GM08714 (cell line): Measurements from ENCODE around the gene GRM3.

Experiments
- H3K4me3 ChIP-seq: fragments of 200-500 bp; sonication (Bioruptor generic); 2 replicates; pipeline ENCODE4 v1.5.1; 2014; ENCODE audit warnings: mild to moderate bottlenecking, low read length, inconsistent platforms
- ZNF274 ChIP-seq: IDR thresholded peaks from 2 replicates; pipeline ENCODE4 v1.6.1; 2012; ENCODE audit warnings: mild to moderate bottlenecking, low read depth, low read length

The GRM3 gene

DNA sequence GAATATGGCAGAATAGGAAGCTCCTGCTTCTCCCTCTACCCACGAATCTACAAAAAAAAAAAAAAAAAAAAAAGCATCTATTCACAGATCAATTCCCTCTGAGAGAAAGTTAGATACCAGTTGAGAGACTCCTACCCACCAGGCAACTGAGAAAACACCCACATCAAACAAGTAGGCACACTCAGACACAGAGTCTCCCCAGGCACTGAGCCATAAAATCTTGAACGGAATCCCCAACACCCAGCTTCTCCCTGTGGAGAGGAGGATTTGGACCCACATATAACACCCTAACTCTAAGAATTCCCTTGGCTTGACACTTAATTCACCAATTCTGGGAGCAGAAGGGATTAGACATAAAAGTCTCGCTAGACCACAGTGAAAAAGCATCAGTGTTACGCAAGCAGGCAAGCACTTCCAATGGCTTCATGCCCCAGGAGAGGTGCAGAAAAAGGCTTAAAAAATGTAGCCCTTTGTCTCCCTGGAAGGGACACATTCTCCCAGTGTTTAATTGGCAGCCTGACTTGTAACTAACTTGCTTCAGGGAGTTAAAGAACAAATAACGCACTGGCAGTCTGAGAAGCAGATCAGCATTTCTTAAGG, 223.6 kb downstream of the GRM3 start:
- H3K4me3 ChIP-seq: no peak overlapping the region
- TF ChIP-seq ZNF274: no peak

DNA sequence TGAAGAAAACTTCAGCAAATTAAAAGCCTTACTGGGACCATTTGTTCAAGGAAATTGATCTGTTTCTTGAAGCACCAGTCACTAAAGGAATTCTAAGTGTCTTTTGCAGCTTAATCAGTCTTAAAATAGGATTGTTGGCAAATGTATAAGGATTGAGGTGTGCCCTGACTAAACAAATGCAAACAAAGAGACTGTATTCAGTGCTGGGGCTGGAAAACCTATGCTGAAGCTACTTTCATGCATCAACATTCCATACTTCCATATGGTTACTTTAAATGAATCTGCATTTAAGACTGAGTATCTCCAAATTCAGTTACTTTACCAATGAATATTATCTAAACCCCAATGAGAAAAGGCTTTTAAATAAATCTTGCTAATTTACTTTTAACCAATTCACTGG, 232.4 kb downstream of the GRM3 start:
- TF ChIP-seq ZNF274: no peak
- H3K4me3 ChIP-seq: no peak overlapping the region

- H3K4me3 ChIP-seq: no peak overlapping the region
- no peak for TF ChIP-seq ZNF274
These were observed 240.4 kb downstream of the GRM3 start for GRCh38 chr7:86884152-86884551.

DNA sequence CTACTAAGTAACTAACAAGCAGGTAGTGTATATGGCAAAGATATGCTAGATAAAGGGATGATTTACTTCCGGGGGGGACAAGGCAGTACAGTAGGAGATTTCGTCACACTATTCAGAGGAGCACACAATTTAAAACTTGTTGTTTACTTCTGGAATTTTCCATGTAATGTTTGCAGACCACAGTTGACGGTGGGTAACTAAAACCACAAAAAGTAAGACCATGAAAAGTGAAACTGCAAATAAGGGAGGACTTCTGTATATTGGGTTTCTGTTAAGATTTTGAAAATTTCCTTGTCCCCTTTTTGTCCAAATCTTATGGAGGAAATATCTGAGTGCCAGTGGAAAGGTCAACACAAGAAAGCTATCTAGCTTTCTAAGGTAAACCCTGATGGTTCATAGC, 245.8 kb downstream of the GRM3 start:
- TF ChIP-seq ZNF274: no peak
- H3K4me3 ChIP-seq: no peak overlapping the region

GRCh38 chr7:86898171-86898570, 254.5 kb downstream of the GRM3 start:
- no peak overlapping the region for H3K4me3 ChIP-seq
- no peak for TF ChIP-seq ZNF274

DNA sequence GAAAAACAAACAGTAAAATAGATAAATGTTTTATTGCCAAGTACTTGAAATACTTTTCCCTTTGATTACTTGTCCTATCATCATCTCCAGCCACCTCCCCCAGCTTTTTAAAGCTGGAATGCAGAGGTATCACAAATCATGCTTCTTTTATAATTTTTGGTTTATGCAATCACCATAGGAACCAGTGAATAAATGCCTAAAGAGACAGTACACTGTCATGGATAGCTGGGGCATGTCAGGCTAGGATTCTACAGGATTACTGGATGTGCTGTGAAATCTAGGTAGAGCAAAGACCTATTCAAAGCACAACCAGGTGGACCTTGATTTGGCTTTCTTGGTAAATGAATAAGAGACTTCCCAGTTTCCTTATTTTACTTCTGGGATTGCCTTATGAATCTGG, 257.2 kb downstream of the GRM3 start:
- no peak overlapping the region for H3K4me3 ChIP-seq
- TF ChIP-seq ZNF274: no peak

DNA sequence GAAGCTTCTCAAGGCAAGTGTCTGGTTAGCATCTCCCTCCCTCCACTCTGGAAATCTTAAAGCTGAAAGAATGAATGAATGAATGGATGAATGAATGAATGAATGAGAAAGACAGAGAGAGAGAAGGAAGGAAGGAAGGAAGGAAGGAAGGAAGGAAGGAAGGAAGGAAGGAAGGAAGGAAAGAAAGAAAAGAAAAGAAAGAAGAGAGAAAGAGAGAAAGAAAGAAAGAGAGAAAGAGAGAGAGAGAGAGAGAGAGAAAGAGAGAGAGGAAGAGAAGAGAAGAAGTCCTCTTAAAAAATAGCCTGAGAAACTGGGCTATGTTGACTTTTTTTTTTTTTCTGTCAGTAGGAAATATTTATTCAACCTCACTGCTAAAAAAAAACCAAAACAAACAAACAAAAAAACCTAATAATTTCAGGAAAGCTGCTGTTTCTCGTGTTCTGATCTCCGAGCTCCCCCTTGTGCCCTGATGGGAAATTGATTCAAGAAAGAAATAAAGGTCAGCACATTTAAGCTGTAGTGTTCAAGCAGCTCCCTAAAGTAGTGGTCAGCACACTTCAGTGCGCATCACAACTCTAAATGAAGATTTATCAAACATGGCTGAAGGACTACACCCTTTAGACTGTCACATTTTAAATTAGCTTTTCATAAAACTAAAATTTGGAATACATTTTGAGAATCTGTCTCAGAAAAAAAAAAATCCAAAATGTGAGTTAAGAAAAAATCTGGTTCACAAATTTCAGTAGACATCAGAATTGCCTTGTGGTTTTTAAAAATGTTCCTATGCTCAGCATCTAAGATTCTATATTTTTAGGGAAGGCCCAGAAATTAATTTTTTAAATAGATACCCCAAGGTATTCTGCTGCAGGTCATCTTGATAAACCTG, 261.5 kb downstream of the GRM3 start:
- no peak for TF ChIP-seq ZNF274

GRCh38 chr7:86908948-86909347, 265.2 kb downstream of the GRM3 start:
- H3K4me3 ChIP-seq: no peak overlapping the region
- TF ChIP-seq ZNF274: no peak

More for the DNA sequence above, 261.5 kb downstream of the GRM3 start:
- H3K4me3 ChIP-seq: no peak overlapping the region

GRCh38 chr7:86911659-86912058, 267.9 kb downstream of the GRM3 start:
- TF ChIP-seq ZNF274: no peak

GRCh38 chr7:86913709-86914108, 270.0 kb downstream of the GRM3 start:
- no peak overlapping the region for H3K4me3 ChIP-seq
- TF ChIP-seq ZNF274: no peak

More at GRCh38 chr7:86911659-86912058, 267.9 kb downstream of the GRM3 start:
- H3K4me3 ChIP-seq: no peak overlapping the region
